ENCODE results near the gene RBBP8. TPM values are rescaled to one million over a fixed set of nuclear protein-coding genes. Genes with fewer than 3 reads are reported as not detected.

The RBBP8 gene
- total and polyA plus RNA-seq, 2 donors (not counting 3 experiments of a cell fraction or from before 2014, with no cell fraction given), result 3.0 to 13.5 TPM

- DNase-seq (ENCODE audit: low read depth, low spot score), result peak; percentile 91
- Histone ChIP-seq H3K4me3 (replicated peaks in 1 of 3; ENCODE audit: insufficient read depth in 1 of 3, low read depth in 1 of 3, low read length in 3 of 3) (peak overlapping the region in 1 of 3 experiments; percentile 3), H3K9me1 (replicated peaks; ENCODE audit: control insufficient read depth, extremely low read depth, insufficient read depth, low read length) (peaks cover 2% of the 10 kb centered on the region), H3K4me2 (ENCODE audit: insufficient read depth, low read length) (peak overlapping the region; percentile 61), H3K79me2 (ENCODE audit: control insufficient read depth, insufficient read depth, low read length) (no peaks in the 10 kb centered on the region), H3K4me1 (ENCODE audit: control insufficient read depth, extremely low read depth, insufficient read depth, low read length) (peaks cover 12% of the 10 kb centered on the region), H2AFZ (ENCODE audit: low read depth, low read length) (no peak overlapping the region), H3K27ac (ENCODE audit: insufficient read depth, low read depth, low read length) (peak overlapping the region; percentile 54), H4K20me1 (replicated peaks; ENCODE audit: control insufficient read depth, extremely low read depth, insufficient read depth, low read length) (peaks cover 2% of the 10 kb centered on the region), H3K36me3 (ENCODE audit: control insufficient read depth in 2 of 2, extremely low read depth in 1 of 2, insufficient read depth in 2 of 2, low read length in 2 of 2) (peaks cover 0 to 4% of the 10 kb centered on the region in 2 experiments), H3K9ac (replicated peaks; ENCODE audit: extremely low read depth, insufficient read depth, low read length) (no peak overlapping the region), H3K27me3 (ENCODE audit: control insufficient read depth in 2 of 2, insufficient read depth in 2 of 2, low read length in 2 of 2) (no peaks in the 10 kb centered on the region), H3K9me3 (replicated peaks; ENCODE audit: control insufficient read depth, insufficient read depth, low read length) (no peaks in the 10 kb centered on the region)
- TSS peak; percentile 52 for BruUV-seq (replicated peaks)
- intact Hi-C loops (cut with micrococcal nuclease) (loop anchor here (1.0 kb wide), 2 partner anchors 45 to 164 kb away; partner anchors contain the start of gene RBBP8), dilution Hi-C loops (cut with MboI; ENCODE audit: extremely low pct_ligation_motif_present, low sequenced_read_pairs) (no loop called here)
- FAIRE-seq, result peak; percentile 94
- no peak for TF ChIP-seq EZH2 (IDR thresholded peaks at IDR 0.05; ENCODE audit: borderline replicate concordance, low read depth, low read length, severe bottlenecking)
- TF ChIP-seq GATA2 (IDR thresholded peaks at IDR 0.05; ENCODE audit: insufficient read depth, insufficient read length, low read depth, low read length), result no peak
- no peak for TF ChIP-seq CTCF (IDR thresholded peaks at IDR 0.05; ENCODE audit: extremely low read depth in 1 of 2, insufficient read depth in 1 of 2, low read depth in 1 of 2, low read length in 2 of 2)
- TF ChIP-seq POLR2AphosphoS5 (IDR thresholded peaks at IDR 0.05; ENCODE audit: insufficient read depth, low read depth, low read length), result peak; percentile 41
- peak; percentile 90 for TF ChIP-seq FOS (IDR thresholded peaks at IDR 0.05; ENCODE audit: borderline replicate concordance, insufficient read depth, low read length)
- TF ChIP-seq JUN (IDR thresholded peaks at IDR 0.05; ENCODE audit: borderline replicate concordance, insufficient read depth, insufficient read length, low read depth), result peak; percentile 96
- TF ChIP-seq MAX (IDR thresholded peaks at IDR 0.05; ENCODE audit: insufficient read depth, insufficient read length), result no peak
- TF ChIP-seq POLR2A (IDR thresholded peaks at IDR 0.05; ENCODE audit: low read depth, low read length), result no peak
- no peak for TF ChIP-seq MYC (IDR thresholded peaks at IDR 0.05; ENCODE audit: low read depth, low read length)
- ChIA-PET POLR2A (interaction anchor here (0.6 to 0.8 kb wide), 3 partner anchors 43 to 1161 kb away, joined by 3 to 9 read pairs (median 9); partner anchors contain the start of gene CABYR), CTCF (interaction anchor here (0.6 to 3.3 kb wide), 22 partner anchors 10 to 375 kb away, joined by 3 to 40 read pairs (median 5); partner anchors contain the start of gene RBBP8)
These were observed 44.9 kb downstream of the RBBP8 start for GRCh38 chr18:22977847-22978701.
